Breast epithelium (tissue), 3 donors: Measurements from ENCODE around the gene KDM1B.

Source experiments
- CTCF ChIP-seq, 3 donors: fragments of 450-650 bp; IDR thresholded peaks; one replicate each; pipeline ENCODE4 v1.5.1; 2016 to 2017; ENCODE audit warnings: antibody characterized with exemption in 3 of 3, mild to moderate bottlenecking in 3 of 3, moderate library complexity in 3 of 3
- POLR2A ChIP-seq: fragments of 450-650 bp; IDR thresholded peaks from one replicate; pipeline ENCODE4 v1.6.1; 2016; ENCODE audit warnings: antibody characterized with exemption, mild to moderate bottlenecking, moderate library complexity
- POLR2AphosphoS5 ChIP-seq, 3 donors: sonication (generic); formaldehyde crosslinking; IDR thresholded peaks; one replicate each; pipeline ENCODE4 v1.6.1; 2017; ENCODE audit warnings: antibody characterized with exemption in 3 of 3

GRCh38 chr6:18162401-18162800, 7.2 kb downstream of the KDM1B start:
- no peak for TF ChIP-seq CTCF (IDR thresholded peaks at IDR 0.05)
- TF ChIP-seq POLR2A: no peak
- no peak for TF ChIP-seq POLR2AphosphoS5 (IDR thresholded peaks at IDR 0.05)
